Muscle layer of duodenum (tissue), 2 donors: ENCODE measurements around the gene SCGB1C2.
"Not testable (repeated sequence)": the region's sequence is repeated elsewhere in the genome, so short reads cannot be mapped to it uniquely, and the experiment has no call there.

Experiments
- H3K27ac ChIP-seq: one replicate; pipeline ENCODE4 v1.7.0; 2013; ENCODE audit warnings: mild to moderate bottlenecking, low read length
- H3K27me3 ChIP-seq: one replicate; pipeline ENCODE4 v1.7.0; 2013; ENCODE audit warnings: low read depth, mild to moderate bottlenecking, control low read depth, low read length
- H3K36me3 ChIP-seq, 2 donors: one replicate each; pipeline ENCODE4 v1.7.0; 2013; ENCODE audit warnings: low read length in 2 of 2, control low read depth in 1 of 2, mild to moderate bottlenecking in 1 of 2; ENCODE audit not compliant: insufficient read depth in 2 of 2, control insufficient read depth in 1 of 2
- H3K4me1 ChIP-seq, 2 donors: one replicate each; pipeline ENCODE4 v1.7.0; 2013; ENCODE audit warnings: low read length in 2 of 2, mild to moderate bottlenecking in 2 of 2, control low read depth in 1 of 2, moderate library complexity in 1 of 2; ENCODE audit not compliant: insufficient read depth in 2 of 2, control insufficient read depth in 1 of 2
- H3K4me3 ChIP-seq, 2 donors: one replicate each; pipeline ENCODE4 v1.7.0; 2013; ENCODE audit warnings: low read length in 2 of 2, low read depth in 1 of 2, mild to moderate bottlenecking in 1 of 2
- H3K9me3 ChIP-seq, 2 donors: one replicate each; pipeline ENCODE4 v1.7.0; 2013; ENCODE audit warnings: low read length in 2 of 2, control low read depth in 1 of 2, mild to moderate bottlenecking in 1 of 2; ENCODE audit not compliant: control insufficient read depth in 1 of 2
- donor health status: healthy.

The SCGB1C2 gene

DNA sequence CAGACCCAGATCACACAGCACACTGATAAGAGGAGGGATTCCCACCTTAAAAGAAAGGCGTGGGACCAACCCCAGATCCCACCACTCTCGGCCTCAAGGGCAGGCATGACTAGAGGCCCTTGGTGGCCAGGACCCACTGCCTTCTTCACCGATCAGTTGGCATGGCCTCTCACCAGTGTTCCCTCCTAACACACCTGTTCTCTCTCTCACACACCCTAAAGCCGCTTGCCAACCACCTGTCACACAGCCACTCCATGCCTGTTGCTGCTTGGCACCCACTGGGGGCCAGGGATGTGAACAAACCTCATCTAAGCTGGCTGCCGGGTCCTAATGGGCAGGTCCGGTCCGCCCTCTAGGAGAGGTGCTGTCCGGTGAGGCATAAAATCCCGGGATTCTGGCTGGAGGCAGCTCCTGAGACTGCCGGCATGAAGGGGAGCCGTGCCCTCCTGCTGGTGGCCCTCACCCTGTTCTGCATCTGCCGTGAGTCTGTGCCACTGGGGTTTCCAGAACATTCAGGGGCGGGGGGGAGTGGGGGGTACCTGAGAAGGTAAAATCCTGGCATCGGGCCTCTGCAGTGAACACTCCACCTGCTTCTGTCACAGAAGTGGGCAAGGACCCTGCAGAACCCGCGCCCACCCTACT is at the start of gene SCGB1C2:
Gene SCGB1C2, plus strand, starts transcription at position 404 of the 642 bp plus-strand sequence. Its CDS starts 22 bp downstream, at position 426.
- not testable (repeated sequence) for H3K36me3 ChIP-seq, H3K4me1 ChIP-seq, H3K27me3 ChIP-seq, H3K27ac ChIP-seq, H3K9me3 ChIP-seq, H3K4me3 ChIP-seq

DNA sequence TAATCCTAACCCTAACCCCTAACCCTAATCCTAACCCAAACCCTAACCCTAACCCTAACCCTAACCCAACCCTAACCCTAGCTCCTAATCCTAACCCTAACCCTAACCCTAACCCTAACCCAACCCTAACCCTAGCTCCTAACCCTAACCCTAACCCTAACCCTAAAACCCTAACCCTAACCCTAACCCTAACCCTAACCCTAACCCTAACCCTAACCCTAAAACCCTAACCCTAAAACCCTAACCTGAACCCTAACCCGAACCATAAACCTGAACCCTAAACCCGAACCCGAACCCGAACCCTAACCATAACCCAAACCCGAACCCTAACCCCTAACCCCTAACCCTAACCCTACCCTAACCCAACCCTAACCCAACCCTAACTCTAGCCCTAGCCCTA is 24.3 kb upstream of the SCGB1C2 start:
- not testable (repeated sequence) for H3K4me3 ChIP-seq, H3K36me3 ChIP-seq, H3K9me3 ChIP-seq, H3K4me1 ChIP-seq, H3K27me3 ChIP-seq, H3K27ac ChIP-seq

DNA sequence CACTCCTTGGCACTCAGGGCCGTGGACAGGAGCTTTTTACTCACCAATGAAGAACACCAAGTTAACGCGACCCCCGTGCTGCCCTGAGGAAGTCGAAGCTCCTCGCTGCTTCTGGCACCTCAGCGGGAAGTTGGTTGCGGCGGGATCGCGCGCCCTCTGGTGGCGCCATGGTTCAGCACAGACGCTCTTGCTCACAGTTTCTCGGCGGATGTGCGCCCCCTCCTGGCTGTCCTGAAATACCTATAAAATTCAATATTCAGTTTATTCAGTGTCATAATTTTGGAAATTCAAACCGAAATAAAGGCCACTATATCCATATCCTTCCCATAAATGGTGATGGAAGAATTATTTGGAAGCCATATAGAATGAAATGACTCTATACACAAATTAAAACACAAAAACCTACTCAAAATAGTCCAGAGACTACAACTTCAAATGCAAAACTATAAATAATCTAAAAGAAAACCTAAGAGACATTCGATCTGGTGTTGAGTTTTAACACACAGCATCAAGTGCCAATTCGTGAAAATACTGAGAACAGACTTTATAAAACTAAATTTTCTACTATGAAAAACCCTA is 18.9 kb upstream of the SCGB1C2 start:
- not testable (repeated sequence) for H3K27ac ChIP-seq, H3K27me3 ChIP-seq, H3K9me3 ChIP-seq, H3K4me1 ChIP-seq, H3K4me3 ChIP-seq, H3K36me3 ChIP-seq

DNA sequence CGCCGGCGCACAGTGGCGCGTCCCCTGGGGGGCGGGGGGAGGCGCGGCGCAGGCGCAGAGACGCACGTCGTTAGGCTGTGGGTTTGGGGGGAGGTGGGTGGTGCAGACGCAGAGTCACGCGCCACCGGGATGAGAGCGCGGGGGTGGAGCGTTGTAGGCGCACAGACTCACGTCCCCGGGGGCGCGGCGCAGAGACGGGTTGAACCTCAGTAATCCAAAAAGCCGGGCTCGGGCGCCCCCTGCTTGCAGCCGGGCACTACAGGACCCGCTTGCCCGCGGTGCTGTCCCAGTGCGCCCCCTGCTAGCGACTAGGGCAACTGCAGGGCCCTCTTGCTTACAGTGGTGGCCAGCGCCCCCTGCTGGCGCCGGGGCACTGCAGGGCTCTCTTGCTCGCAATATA is 3.4 kb upstream of the SCGB1C2 start:
- not testable (repeated sequence) for H3K4me1 ChIP-seq, H3K9me3 ChIP-seq, H3K27me3 ChIP-seq, H3K36me3 ChIP-seq, H3K4me3 ChIP-seq, H3K27ac ChIP-seq

DNA sequence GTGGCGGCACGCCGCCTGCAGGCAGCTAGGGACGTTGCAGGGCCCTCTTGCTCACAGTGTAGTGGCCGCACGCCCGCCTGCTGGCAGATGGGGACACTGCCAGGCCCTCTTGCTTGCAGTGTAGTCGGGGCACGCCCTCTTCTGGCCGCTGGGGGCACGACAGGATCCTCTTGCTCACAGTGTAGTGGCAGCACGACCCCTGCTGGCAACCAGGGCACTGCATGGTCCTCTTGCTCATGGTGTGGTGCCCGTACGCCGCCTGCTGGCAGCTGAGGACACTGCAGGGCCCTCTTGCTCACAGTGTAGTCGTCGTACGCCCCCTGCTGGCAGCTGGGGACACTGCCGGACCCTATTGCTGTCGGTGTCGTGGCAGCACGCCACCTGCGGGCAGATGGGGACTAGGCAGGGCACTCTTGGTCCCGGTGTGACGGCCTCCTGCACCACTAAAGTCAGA is 3.0 kb upstream of the SCGB1C2 start:
- not testable (repeated sequence) for H3K9me3 ChIP-seq, H3K4me1 ChIP-seq, H3K27ac ChIP-seq, H3K4me3 ChIP-seq, H3K27me3 ChIP-seq, H3K36me3 ChIP-seq

DNA sequence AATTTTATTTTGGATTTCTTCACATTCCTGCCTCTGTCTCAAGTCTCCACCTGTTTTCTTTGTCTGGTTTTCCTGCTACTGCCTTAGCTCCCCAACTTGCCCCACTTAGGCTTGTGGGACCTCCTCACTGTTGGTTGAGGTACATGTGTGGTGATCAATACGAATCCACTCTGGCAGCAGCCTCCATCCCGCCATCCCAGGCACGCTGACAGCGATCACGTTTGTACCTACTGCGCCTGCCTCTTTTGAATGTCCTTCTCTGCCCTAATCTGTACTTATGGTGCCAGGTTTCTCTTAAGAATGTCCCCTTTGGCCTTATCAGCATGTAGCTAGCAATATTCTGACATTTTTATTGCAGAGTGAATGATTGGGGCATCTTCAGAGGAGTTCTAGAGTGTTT is 2.3 kb upstream of the SCGB1C2 start:
- not testable (repeated sequence) for H3K4me1 ChIP-seq, H3K27ac ChIP-seq, H3K9me3 ChIP-seq, H3K27me3 ChIP-seq, H3K4me3 ChIP-seq, H3K36me3 ChIP-seq

DNA sequence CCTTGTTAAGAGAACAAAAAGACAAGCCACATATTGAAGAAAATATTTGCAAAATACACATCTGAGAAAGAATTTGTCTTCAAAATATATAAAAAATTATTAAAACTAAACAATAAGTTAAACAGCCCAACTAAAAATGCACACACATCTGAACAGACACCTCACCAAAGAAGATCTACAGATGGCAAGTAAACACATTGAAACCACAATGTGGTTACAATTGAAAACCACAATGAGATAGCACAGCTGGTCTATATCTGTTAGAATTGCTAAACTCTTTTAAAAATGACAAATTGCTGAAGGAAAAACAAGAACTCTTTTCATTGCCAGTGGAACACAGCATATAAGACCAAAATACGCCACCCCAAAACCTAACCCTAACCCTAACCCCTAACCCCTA is 1.5 kb upstream of the SCGB1C2 start:
- not testable (repeated sequence) for H3K4me1 ChIP-seq, H3K4me3 ChIP-seq, H3K9me3 ChIP-seq, H3K27me3 ChIP-seq, H3K36me3 ChIP-seq, H3K27ac ChIP-seq

DNA sequence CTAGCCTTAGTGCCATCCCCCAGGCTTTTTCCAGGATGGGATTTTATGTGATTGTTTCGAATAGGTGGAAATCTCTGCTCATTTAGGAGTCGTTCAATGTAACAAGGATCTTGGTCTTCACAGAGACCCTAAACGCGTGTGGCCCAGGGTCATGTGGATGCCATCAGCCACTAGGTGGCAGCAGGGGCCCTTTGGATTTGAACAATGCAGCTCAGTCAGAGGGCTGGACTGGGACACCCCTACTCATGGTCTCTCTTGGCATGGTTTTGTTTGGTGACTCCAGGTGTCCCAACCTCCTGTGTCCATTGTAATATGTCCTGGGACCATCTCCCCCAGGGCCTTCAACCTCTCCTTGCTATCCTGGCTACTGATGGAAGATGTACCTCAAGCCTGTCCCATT is 838 bp upstream of the SCGB1C2 start:
- H3K4me3 ChIP-seq, H3K36me3 ChIP-seq, H3K4me1 ChIP-seq, H3K27me3 ChIP-seq, H3K9me3 ChIP-seq, H3K27ac ChIP-seq: not testable (repeated sequence)

DNA sequence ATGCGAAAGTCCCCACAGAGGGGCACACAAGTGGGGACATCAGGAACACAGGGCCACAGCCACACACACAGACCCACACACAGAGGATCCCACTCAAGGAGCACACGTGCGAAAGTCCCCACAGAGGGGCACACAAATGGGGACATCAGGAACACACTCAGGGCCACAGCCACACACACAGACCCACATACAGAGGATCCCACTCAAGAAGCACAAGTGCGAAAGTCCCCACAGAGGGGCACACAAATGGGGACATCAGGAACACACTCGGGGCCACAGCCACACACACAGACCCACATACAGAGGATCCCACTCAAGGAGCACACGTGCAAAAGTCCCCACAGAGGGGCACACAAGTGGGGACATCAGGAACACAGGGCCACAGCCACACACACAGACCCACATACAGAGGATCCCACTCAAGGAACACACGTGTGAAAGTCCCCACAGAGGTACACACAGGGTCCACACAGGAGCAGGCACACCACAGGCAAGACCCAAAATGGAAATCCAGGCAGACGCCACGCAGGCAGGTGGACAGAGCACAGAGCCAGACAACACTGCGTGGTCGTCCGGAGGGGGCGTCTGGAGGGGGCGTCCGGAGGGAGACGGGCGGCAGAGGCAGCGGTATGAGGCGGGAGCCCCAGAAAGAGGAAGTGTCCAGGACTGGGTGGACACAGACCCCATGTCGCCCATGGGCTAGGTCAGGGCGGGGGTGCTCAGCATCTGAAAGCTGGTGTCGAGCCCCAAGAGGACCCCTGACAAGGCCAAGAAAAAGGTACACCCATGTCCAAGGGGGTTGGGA is 2.2 kb downstream of the SCGB1C2 start:
- not testable (repeated sequence) for H3K27me3 ChIP-seq, H3K4me3 ChIP-seq, H3K4me1 ChIP-seq, H3K27ac ChIP-seq, H3K9me3 ChIP-seq, H3K36me3 ChIP-seq

DNA sequence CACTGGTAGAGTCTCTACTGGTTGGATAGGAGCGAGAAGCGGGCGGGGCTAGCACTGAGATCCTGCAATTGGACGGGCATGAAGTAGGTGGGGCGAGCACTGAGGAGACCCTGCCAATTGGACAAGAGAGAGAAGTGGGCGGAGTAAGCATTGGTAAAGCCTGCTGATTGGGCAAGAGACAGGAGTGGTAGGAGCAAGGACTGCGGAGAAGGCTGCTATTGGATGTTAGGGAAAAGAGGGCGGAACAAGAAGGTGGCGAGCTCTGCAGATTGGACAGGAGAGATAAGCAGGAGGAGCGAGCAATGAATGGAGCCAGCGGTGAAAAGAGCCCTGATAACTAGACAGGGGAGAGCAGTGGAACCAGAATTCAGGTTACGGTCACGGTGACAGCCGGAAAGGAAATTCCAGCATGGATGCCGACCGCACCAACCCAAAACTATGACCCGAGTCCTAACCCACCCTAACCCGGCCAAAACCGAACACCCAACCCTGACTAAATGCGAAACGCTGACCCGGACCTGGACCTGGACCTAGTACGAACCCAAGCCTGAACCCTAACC is 4.8 kb downstream of the SCGB1C2 start:
- Histone ChIP-seq H3K27me3 (no peaks in the 10 kb centered on the region), H3K9me3 (no peaks in the 10 kb centered on the region), H3K27ac (no peak overlapping the region), H3K4me3 (no peak overlapping the region), H3K36me3 (no peaks in the 10 kb centered on the region), H3K4me1 (peaks cover 0 to 5% of the 10 kb centered on the region in 2 donors)

DNA sequence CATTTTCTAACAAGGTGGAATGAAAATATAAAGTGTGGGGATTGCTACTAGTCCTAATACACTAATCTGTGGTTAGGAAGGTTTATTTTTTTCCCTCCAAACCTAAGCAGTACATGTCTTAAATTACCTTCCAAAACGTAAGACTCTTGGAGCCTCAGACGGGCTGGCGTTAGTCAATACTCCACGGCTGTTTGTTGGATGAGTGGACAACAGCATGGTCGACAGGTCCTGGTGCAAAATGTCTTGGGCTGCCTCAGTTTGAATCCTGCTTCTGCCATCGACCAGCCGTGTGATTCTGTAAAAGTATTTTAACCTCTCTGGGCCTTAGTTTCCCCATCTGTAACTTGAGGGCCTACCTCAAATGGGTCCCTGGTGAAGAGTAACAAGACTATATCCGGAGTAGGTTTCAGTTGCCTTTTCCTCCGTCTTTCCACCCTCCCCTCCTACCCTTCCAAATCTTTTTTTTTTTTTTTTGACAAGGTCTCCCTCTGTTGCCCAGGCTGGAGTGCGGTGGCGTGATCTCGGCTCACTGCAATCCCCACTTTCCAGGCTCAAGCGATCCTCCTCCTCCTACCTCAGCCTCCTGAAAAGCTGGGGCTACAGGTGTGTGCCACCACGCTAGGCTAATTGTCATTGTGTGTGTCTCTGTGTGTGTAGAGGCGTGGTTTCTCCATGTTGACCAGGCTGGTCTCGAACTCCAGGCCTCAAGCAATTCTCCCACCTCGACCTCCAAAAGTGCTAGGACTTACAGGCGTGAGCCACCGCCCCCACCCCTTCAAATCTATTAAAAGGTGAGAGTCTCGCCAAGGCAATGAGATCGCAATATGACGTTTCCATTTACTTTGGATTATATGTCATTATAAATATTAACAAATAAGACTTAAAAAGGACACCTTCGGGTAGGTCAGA is 5.8 kb downstream of the SCGB1C2 start:
- Histone ChIP-seq H3K4me3 (no peak overlapping the region), H3K9me3 (no peaks in the 10 kb centered on the region), H3K27ac (no peak overlapping the region), H3K36me3 (no peaks in the 10 kb centered on the region), H3K4me1 (peaks cover 0 to 5% of the 10 kb centered on the region in 2 donors), H3K27me3 (no peaks in the 10 kb centered on the region)
